ENCODE data around the gene TRIM44.

GRCh38 chr11:35856259-35856658 lies 193.7 kb downstream of the TRIM44 start:
- TF ChIP-seq SUZ12 (IDR thresholded peaks at IDR 0.05; ENCODE audit: extremely low read depth, insufficient read depth, insufficient read length) (no peak), ZNF274 (IDR thresholded peaks at IDR 0.05; ENCODE audit: low read depth, low read length) (no peak), YY1 (IDR thresholded peaks at IDR 0.05; ENCODE audit: insufficient read depth, insufficient read length) (no peak)

All from NT2/D1 (cell line).